Measurements from ENCODE around the gene NUP93.

The NUP93 gene

DNA sequence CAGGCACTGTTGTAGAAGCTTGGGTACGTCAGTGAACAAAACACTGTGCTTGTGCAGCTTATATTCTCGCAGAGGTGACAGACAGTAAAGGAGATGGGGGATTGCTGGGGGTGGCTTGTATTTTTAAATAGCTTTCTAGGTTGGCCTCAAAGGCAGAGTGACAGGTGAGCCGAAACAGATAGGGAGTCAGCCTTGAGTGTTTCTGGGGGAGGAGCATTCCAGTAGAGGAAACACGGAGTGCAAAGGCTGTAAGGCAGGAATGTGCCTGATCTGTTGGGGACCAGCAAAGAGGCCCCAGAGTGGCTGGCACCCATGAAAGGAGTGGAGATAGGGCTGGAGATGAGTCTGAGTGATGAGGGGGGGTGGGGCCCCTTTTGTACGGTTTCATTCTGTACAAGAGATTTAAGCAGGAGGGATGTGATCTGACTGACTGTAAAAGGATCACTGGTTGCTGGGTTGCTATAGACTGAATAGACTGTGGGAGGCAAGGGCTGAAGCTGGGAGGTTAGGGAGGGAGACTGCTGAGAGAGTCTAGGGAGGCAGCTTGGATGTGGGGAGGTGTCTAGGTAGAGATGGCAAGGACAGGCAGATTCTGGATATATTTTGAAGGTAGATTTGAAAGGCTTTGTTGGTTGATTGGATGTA, 15.2 kb downstream of the NUP93 start:
- DNase-seq: no peak

DNA sequence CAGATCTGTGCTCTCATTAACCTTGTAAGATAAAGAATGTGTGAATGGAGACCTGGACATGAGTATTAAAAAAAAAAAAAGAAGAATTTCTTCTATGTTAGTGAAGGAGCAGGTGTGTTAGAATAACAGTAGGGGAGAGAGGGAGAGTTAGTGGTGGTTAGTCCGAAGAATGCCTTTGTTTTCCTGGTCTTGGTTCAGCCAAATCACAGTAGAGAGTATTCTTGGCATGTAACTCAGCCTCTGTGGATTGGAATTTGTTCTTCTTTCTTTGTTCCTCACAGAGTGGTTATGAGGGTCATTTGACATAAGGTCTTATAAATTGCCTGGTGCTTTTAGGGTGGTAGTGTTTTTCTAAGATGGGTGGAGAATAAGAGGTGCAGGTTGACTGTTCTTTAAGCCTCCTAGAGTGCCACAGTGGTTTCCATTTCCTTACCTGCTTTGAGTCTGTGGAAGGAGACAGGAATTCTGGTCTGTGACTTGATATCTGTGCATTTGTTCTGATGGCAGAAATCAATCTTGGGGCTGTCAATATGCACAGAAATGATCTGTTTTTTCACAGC, 17.6 kb downstream of the NUP93 start:
- DNase-seq: no peak

DNA sequence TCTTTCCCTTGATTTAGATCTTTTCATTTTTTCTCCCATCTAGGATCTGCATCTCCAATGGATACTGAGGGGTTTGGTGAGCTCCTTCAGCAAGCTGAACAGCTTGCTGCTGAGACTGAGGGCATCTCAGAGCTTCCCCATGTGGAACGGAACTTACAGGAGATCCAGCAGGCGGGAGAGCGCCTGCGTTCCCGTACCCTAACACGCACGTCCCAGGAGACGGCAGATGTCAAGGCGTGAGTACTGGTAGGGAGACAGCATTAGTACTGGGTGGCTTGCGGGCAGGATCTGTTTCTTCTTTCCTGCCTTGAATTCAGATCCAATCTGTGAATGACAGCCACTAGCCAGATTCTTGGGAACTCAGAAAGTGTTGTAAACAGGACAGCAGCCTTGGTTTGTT, 18.3 kb downstream of the NUP93 start:
- no peak for DNase-seq

DNA sequence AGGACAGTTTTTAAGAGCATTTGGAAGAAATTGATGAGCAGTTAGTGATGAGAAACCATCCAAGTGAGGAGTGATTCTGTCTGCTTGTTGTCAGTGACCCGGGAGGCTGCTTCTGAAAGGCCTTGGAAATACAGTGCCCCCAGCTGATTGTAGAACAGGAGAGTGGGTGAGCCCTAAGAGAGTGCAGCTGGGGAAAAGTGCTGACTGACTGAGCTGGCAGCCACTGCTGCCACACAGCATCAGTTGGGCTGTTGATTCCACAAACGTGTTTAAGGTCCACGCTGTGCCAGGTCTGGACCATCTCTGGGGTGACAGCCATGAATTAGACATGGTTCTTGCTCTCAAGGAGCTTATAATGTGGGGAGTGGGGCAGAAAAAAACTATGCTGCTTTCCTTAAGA, 18.9 kb downstream of the NUP93 start:
- DNase-seq: no peak

DNA sequence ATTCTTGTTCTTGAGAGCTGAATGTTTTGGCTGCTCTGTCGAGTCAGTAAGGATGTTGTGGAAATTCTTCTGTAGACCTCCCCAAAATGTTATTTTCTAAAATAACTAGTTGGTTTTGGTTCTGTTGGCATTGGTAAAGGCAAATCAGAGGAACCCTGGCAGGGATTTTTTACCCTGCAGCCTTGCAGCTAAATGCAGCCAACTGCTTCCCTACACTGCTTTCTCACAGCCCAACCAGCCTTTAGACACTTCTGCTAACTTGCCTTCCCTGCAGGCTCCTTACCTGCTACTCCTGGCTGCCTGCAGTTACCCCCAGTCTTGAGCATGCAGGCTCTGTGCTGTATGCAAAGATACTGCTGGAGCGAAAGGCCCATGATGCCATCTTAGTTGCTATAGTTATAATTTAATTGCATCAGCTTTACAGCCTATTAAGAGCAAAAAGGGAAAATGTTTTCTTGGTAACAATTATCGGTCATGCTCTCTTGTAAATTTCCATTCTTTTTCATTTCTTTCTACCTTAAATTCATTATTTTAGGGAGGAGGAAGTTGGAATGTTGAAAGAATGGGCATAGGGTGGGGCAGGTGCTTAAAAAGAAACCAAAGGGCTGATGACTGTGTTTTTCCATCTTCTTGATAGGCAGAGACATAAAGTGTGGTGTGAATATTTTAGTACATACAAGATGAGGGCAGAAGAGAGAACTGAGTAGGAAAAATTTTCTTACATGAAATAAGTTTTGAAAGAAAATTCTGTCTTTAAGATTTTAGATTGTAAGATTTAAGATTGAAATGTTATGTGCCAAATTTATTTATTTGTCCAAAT, 20.0 kb downstream of the NUP93 start:
- DNase-seq: no peak

DNA sequence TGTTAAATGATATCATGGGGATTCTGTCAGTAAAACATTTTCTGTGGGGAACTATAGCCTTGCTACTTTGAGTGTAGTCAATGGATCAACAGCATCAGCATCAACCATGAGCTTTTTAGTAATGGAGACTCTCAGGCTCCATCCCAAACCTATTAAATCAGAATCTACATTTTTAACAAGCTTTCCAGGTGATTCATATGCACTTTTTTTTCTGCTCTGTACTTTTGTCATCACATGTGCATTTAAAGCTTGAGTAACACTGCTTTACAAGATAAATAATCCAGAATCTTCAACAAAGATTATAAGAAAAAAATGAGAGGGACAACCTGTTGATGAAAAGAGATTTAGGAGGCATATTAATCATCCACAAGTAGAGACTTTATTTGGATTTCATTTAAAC, 23.5 kb downstream of the NUP93 start:
- no peak for DNase-seq

DNA sequence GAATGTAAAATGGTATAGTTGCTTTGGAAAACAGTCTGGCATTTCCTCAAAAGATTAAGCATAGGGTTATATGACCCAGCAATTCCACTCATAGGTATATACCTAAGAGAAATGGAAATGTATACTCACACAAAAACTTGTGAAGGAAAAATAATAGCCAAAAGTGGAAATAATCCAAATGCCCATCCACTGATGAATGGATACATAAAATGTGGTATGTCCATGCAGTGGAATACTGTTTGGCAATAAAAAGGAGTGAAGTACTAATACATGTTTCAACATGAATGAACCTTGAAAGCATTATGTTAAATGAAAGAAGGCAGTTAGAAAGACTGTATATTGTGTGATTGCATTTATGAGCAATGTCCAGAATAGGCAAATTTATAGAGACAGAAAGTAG, 25.1 kb downstream of the NUP93 start:
- DNase-seq: no peak

DNA sequence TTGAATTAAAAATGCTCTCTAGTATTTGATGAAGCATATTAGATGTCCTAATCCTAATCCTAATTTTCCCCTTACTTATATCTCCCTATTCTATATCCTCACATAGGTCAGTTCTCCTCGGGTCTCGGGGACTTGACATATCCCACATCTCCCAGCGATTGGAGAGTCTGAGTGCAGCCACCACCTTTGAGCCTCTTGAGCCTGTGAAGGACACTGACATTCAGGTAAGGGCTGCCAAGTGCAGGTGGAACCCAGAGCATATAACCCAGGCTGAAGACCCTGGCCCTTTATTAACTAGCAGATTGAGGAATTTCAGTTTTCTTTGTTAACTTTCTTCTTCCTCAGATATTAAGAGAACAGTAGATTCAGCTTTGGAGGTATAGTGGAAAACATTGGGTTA, 28.5 kb downstream of the NUP93 start:
- no peak for DNase-seq

DNA sequence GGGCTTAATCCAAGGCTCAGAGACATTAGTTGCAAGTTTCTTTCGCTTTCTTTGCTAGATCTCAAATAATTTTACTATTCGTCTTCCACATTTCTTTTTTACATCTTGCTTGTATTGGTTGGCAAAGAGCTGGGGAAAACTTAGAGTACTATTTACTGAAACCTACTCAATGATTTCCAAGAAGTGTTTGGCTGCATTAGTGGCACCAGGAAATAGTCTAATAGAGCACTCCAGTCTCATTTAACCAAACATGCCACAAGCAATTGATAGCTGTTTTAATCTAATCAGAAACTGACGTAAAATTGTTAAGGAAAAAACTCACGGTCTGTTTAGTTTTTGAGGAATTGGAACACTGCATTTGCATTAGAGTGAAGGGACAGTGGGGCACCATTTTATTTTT, 29.0 kb downstream of the NUP93 start:
- DNase-seq: no peak

DNA sequence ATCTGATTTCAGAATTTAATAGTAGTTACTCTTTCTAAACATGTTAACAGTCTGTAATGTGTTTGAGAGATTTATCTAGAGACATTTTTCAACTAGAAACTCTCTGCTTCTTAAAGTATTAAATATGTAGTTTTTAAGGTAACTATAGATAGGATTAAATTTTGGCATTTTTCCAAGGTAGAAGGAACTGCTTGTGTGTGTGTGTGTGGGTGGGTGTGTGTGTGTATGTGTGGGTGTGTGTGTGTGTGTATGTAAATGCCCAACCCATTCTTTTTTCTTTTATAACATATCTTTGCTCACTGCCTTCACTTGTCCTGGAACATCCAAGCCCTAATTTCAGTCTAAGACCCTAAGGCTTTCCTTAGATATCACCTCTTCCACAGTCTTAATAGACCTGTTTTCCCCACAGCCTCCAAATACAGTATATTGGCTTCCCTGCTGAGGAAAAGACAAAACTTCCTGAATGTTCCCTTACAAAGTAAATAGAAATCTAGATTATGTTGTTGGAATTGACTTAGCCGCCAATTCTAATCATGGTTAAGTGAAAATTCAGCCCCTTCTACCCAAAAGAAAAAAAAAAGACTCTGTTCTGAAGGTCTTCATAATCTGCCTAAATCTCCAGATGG, 33.5 kb downstream of the NUP93 start:
- DNase-seq: no peak

DNA sequence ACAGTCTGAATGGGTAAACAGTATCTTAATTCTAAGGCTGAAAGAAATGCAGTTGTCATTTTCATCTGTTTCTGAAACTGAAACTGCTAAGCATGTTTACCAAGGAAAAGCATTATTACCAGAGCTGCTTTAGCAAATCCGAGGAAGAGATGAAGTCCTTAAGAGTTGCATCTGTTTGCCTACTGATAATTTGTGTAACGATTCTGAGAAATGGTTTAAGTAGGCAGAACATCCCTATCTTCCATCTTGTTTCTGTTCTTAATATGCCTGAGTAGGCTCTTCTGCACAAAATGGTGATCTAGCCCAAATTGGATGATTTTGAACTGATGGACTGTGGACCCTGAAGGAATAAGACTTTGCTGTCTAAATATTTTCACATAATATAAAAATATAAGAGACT, 34.9 kb downstream of the NUP93 start:
- DNase-seq: no peak

DNA sequence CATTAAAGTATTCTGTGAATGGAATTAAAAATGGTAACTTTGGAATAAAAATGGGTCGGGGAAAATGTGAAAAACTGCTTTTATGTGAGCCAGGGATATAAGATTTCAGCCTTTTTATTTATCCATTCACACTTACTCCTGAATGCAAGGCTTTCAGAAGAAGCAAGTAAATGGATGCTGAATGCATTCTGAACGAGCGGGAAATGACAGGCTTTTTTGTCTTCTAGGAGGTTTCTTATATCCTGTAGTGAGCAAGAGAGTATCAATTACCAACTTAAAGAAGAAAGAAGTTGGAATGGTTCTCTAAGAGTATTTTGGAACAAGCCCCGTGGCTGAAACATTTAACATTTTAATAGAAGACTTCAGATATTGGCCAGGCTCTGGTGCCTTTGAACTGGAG, 36.0 kb downstream of the NUP93 start:
- DNase-seq: no peak

DNA sequence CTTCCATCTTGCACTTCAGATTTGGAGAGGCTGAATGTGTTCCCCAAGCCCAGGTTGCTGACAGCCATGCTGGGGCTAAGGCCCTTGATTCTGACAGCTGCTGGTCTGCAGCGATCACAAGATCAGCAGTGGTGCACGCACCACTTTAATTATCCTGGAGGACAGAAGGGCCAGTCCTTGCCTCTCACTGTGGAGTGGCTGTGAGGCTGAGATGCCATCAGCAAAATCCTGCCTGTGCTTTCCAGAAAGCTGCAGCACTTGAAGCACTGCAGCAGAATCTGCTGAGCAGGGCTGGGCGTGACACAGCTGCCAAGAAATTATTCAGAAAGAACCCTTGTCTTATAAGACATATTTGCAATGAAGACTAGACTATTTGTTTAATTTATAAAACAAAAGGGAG, 37.1 kb downstream of the NUP93 start:
- no peak for DNase-seq

DNA sequence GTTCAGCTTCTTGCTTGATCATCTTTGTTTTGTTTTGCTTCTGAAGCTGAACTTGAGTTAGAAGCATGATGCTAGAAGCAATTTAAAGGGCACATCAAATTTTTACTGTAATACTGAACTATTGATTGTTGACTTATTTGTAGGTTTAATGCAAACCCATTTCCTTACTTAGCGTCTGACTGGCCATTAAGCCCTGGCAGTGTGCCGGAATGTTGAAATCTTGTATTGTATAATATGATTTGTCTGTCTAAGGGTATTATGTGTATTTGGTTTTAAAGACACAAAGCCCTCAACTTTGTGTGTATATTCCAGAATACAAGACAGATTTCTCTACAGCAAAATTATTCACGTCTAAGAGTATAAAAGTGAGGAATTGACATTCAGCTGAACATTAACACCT, 39.7 kb downstream of the NUP93 start:
- DNase-seq: no peak

DNA sequence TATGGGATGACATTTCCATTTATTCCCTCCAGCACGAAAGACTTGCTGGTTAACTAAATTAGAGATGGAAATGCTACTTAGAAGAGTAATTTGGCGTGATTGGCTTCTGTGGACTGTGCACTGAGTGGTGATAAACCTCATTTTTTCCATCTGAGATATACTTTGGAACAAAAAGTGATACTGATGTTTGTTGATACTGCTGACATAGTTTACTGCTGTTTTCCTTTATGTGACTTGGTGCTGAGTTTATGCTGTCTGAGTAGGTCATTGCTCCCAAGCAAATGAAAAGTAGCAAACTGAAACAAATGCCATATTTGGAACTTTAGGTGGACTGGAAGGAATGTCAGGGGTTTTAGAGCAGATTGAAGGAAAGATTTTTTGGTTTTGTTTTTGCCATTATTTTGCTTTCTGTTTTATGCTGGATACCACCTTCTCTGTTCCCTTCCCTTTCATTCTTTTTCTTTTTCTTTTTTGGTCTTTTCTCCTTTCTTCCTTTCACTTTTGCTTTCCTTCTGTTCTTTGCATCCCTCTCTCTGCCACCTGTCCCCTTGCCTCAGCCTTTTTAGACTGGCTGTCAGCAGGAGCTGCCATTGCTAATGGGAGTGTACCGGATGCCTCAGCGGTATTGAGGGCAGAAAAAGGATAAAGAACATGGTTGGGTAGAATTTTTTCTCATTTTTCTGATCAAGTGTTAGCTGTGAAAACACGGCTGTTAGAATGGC, 41.8 kb downstream of the NUP93 start:
- no peak for DNase-seq

DNA sequence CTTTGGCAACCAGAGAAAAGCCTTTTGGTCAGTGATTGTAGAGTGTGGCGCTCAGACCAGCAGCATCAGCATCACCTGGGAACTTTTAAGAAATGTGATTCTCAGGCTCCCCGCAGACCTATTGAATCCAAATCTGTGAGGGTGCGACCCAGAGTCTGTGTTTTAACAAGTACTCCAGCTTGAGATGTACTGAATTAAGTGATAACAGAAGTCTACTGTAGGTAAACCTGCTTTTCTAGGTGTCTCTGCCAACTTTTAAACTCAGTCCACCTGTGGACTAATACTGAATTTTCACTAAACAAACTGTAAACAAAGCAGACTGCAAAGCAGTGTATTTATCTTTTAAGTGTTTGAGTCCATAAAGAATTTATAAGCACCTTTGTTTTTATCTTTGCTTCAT, 43.6 kb downstream of the NUP93 start:
- DNase-seq: no peak

DNA sequence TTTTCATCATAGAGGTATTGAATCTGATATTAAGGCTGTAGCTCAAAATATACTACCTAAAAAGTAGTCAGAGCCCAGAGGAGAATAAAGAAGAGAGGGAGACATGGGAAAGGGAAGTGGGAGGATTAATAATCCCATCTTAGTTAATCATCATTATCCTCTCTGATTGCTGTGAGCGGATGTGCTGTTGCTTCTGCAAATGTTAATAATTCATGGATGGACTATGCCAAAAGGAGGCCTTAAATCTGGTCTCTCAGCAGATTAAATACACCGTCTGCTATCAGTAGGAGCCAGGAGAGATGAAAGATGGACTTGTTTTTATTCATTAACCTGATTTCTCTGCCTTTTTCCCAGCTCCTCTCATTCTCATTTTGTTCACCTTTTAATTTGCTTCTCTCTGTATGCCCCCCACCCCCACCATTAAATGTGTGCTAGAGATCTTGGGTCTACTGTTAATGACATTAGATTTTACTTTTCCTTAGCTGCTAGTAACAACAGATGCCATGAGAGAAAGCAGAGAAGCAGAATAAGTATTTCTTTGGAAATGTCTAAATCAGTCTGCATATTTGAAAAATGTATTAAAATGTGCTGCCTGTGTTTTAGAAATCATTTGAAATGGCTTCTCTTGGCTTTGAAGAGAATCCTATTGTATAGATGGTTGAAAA, 44.2 kb downstream of the NUP93 start:
- DNase-seq: no peak

DNA sequence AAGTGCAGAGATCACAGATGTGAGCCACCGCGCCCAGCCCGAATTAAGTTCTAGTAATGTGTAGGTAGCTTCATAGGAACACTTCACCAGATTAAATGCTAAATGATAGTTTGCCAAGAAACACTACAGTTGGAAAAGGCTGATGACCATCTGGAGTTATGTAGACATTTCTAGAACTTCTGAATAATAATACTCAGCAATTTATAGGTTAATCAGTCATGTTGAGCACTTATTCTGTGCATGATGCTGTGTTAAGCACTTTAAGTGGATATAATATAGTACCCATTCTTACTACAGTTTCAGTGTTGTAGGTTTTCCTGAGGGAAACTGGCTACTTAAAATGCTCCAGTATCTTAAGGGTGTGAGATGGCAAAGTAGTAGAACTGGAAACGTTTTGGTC, 45.2 kb downstream of the NUP93 start:
- no peak for DNase-seq

DNA sequence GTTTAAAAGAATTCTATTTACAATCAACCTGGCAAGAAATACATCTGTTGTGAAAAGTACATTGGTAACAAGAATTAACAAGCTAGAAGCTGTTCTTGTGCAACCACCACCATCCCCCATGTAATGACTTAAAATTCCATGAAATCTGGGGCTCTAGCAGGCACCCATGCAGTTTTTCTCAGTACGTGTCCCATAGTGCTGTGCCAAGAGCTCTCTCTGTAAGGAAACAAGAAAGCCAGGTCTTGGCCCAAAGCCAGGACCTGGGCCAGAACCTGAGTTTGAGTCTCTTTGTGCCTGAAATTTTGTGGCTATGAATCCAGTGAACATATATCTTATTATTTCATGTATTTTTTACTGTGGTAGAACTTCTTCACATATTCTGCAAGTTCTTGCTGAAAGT, 46.6 kb downstream of the NUP93 start:
- DNase-seq: no peak

DNA sequence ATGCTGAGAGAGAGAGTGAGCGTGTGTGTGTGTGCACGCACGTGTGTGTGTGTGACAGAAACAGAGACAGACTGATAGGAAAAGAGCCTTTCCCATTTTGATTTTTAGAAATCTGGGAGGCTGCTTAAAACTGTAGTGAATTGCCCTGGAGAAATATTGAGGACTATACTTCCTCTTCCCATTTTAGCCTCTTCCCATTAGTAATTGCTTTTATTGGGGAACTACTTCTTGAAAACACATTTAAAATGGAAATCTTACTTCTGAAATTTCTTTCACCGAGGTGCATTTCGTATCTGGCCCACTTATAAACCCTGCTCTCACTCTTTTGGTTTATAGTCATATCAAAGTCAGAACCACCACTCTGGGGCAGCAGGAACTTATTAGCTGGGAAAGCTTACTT, 47.1 kb downstream of the NUP93 start:
- no peak for DNase-seq

DNA sequence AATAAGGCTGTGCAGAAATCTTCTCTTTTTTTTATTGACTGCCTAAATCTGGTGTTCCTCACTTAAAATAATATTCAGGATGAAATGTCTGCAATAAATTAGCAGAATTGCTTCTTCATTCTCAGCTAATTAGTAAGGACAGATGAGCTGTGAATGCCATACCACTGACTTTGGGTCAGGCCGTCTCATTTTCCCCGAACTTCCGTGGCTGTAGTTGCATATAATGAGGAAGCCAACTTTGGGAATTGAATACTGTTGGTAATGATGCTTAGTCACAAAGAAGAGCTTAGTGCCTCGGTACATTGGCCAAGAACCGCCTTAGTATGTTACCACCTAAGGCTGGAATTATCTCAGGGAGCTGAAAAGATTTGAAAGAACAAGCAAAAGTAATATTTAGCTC, 47.6 kb downstream of the NUP93 start:
- no peak for DNase-seq

DNA sequence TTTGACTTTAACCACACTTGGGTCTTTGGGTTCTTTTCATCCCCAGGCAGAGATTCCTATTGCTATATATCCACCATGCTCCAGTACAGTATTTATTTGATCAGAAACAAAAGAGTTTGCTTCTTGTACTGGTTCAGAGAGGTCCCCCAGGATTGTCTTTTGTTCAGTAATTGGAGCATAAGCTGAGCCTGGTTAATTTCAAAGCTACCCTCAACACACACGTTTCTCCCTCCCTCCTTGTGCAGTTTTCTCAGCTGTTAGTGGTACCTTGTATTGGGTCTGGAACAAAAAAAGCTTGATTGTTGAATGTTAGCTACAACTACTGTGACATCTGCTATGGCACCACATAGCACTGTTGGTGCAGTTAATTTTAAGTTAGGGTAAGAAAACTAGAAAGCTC, 50.0 kb downstream of the NUP93 start:
- no peak for DNase-seq

DNA sequence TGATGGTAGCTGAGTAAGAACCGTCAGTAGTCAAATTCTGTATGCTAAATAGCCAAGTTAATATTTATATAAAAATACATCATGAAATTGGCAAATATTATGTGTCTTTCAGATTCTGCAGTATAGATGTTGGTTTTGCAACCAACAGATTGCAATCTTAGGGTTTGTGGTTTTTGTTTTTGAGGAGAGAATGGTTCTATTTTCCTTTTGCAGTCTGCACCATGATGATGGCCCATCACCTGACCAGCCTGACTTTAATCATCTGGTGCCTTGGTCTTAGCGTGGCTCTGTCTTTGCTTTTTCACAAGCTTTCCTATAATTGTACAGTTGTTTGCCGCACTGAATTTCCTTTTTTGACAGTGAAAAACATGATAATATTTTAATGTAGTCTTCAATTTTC, 50.7 kb downstream of the NUP93 start:
- no peak for DNase-seq
